Trophoblast cell (in vitro differentiated cells and primary cell): Measurements from ENCODE around the gene ZNF211.
A peak's percentile ranks its signal among the peaks of the same experiment; 100 is the strongest.

Experiments
- DNase-seq, 2 donors: peaks; one replicate each; pipeline ENCODE4 v3.0.0-alpha.2; 2016
- H2AFZ ChIP-seq: 2 replicates; pipeline ENCODE4 v1.6.1; 2013; ENCODE audit warnings: low read length, moderate library complexity, mild to moderate bottlenecking; ENCODE audit not compliant: insufficient read depth, poor library complexity
- H2AK5ac ChIP-seq: 2 replicates; pipeline ENCODE4 v1.6.1; 2013; ENCODE audit warnings: mild to moderate bottlenecking, low read length
- H2BK120ac ChIP-seq: 2 replicates; pipeline ENCODE4 v1.6.1; 2013; ENCODE audit warnings: low read length, mild to moderate bottlenecking, moderate library complexity; ENCODE audit not compliant: insufficient read depth, poor library complexity
- H2BK12ac ChIP-seq: 2 replicates; pipeline ENCODE4 v1.6.1; 2013; ENCODE audit warnings: mild to moderate bottlenecking, low read length, moderate library complexity
- H2BK5ac ChIP-seq: 2 replicates; pipeline ENCODE4 v1.6.1; 2013; ENCODE audit warnings: low read length, low read depth, moderate library complexity, mild to moderate bottlenecking; ENCODE audit not compliant: poor library complexity
- H3K14ac ChIP-seq: 2 replicates; pipeline ENCODE4 v1.6.1; 2013; ENCODE audit warnings: mild to moderate bottlenecking, low read length
- H3K18ac ChIP-seq: 2 replicates; pipeline ENCODE4 v1.6.1; 2013; ENCODE audit warnings: mild to moderate bottlenecking, low read length
- H3K23ac ChIP-seq: 2 replicates; pipeline ENCODE4 v1.6.1; 2013; ENCODE audit warnings: low read length
- H3K27ac ChIP-seq: 2 replicates; pipeline ENCODE4 v1.5.1; 2013; ENCODE audit warnings: low read depth, mild to moderate bottlenecking, inconsistent platforms, low read length, moderate library complexity
- H3K27me3 ChIP-seq: 2 replicates; pipeline ENCODE4 v1.6.1; 2013; ENCODE audit warnings: inconsistent platforms, mild to moderate bottlenecking, low read length, moderate library complexity; ENCODE audit not compliant: insufficient read depth
- H3K36me3 ChIP-seq, 2 experiments: 1 replicate in 1 of 2; 2 replicates in 1 of 2; pipeline ENCODE4 v1.6.1; 2013; ENCODE audit warnings: low read length in 2 of 2, mild to moderate bottlenecking in 2 of 2, moderate library complexity in 1 of 2; ENCODE audit not compliant: insufficient read depth in 2 of 2, control insufficient read depth in 1 of 2
- H3K4ac ChIP-seq: 2 replicates; pipeline ENCODE4 v1.6.1; 2013; ENCODE audit warnings: low read depth, mild to moderate bottlenecking, low read length, moderate library complexity
- H3K4me1 ChIP-seq, 2 experiments: 1 replicate in 1 of 2; 2 replicates in 1 of 2; pipeline ENCODE4 v1.6.1; 2013; ENCODE audit warnings: low read length in 2 of 2, mild to moderate bottlenecking in 2 of 2, moderate library complexity in 1 of 2; ENCODE audit not compliant: insufficient read depth in 2 of 2, control insufficient read depth in 1 of 2
- H3K4me2 ChIP-seq: 2 replicates; pipeline ENCODE4 v1.6.1; 2013; ENCODE audit warnings: inconsistent platforms, mild to moderate bottlenecking, low read length, moderate library complexity
- H3K4me3 ChIP-seq: 2 replicates; pipeline ENCODE4 v1.5.1; 2013; ENCODE audit warnings: mild to moderate bottlenecking, low read depth, low read length, inconsistent platforms
- H3K79me1 ChIP-seq: one replicate; pipeline ENCODE4 v1.6.1; 2013; ENCODE audit warnings: low read length
- H3K79me2 ChIP-seq: 2 replicates; pipeline ENCODE4 v1.6.1; 2013; ENCODE audit warnings: low read length, mild to moderate bottlenecking; ENCODE audit not compliant: control insufficient read depth, insufficient read depth, poor library complexity
- H3K9ac ChIP-seq: 2 replicates; pipeline ENCODE4 v1.6.1; 2013; ENCODE audit warnings: mild to moderate bottlenecking, low read length
- H3K9me3 ChIP-seq: 2 replicates; pipeline ENCODE4 v1.6.1; 2013; ENCODE audit warnings: low read depth, mild to moderate bottlenecking, control low read depth, inconsistent platforms, low read length; ENCODE audit not compliant: insufficient read depth
- H4K12ac ChIP-seq: 2 replicates; pipeline ENCODE4 v1.6.1; 2013; ENCODE audit warnings: low read depth, mild to moderate bottlenecking, low read length, moderate library complexity
- H4K8ac ChIP-seq: 2 replicates; pipeline ENCODE4 v1.6.1; 2013; ENCODE audit warnings: low read depth, mild to moderate bottlenecking, low read length, moderate library complexity
- H4K91ac ChIP-seq: one replicate; pipeline ENCODE4 v1.6.1; 2013; ENCODE audit warnings: low read depth, mild to moderate bottlenecking, low read length, moderate library complexity
- WGBS: extraction: QIAGEN DNeasy Blood & Tissue Kit; methylation state at CpG from one replicate; pipeline ENCODE4 v1.1.7; 2013; ENCODE audit warnings: missing lambda C conversion rate; ENCODE audit not compliant: insufficient read length, insufficient coverage; ENCODE audit errors: extremely low coverage; 5-methylcytosine and 5-hydroxymethylcytosine counted together

The ZNF211 gene

GRCh38 chr19:57689750-57690149 is 56.8 kb downstream of the ZNF211 start:
- no peak overlapping the region for H2AK5ac ChIP-seq
- no peaks in the 10 kb centered on the region for H3K79me1 ChIP-seq
- no peak overlapping the region for H2BK12ac ChIP-seq
- no peak overlapping the region for H3K27ac ChIP-seq
- H3K9me3 ChIP-seq = peaks cover 11% of the 10 kb centered on the region
- peak; percentile 51 to 58 for DNase-seq
- WGBS = no CpG with 5 or more reads among the region's 3 CpGs
- no peak overlapping the region for H4K8ac ChIP-seq
- H2BK120ac ChIP-seq = no peak overlapping the region
- H2BK5ac ChIP-seq = no peak overlapping the region
- H3K23ac ChIP-seq = no peak overlapping the region
- H2AFZ ChIP-seq = no peak overlapping the region
- H3K18ac ChIP-seq = no peak overlapping the region
- no peaks in the 10 kb centered on the region for H3K27me3 ChIP-seq
- H3K9ac ChIP-seq = no peak overlapping the region
- no peaks in the 10 kb centered on the region for H3K4me1 ChIP-seq
- no peak overlapping the region for H4K91ac ChIP-seq
- H3K4ac ChIP-seq = no peak overlapping the region
- H3K4me3 ChIP-seq = no peak overlapping the region
- H3K14ac ChIP-seq = no peak overlapping the region
- H3K4me2 ChIP-seq = no peak overlapping the region
- H3K36me3 ChIP-seq = peaks cover 21 to 52% of the 10 kb centered on the region in 2 experiments
- H4K12ac ChIP-seq = no peak overlapping the region
- no peaks in the 10 kb centered on the region for H3K79me2 ChIP-seq
